DOHH2 (cell line): Measurements from ENCODE around the gene CORO2B.

Experiments used
- CTCF ChIP-seq: fragments of 200-600 bp; sonication (generic); IDR thresholded peaks from one replicate; pipeline ENCODE4 v1.5.1; 2014; ENCODE audit warnings: antibody characterized with exemption, mild to moderate bottlenecking, low read depth, low read length; ENCODE audit not compliant: poor library complexity, severe bottlenecking
- EZH2phosphoT487 ChIP-seq: fragments of 200-600 bp; sonication (generic); IDR thresholded peaks from 2 replicates; pipeline ENCODE4 v1.6.1; 2017; ENCODE audit warnings: borderline replicate concordance, mild to moderate bottlenecking, antibody characterized with exemption, low read length, moderate library complexity, mixed read lengths

- peak; percentile 96 for TF ChIP-seq CTCF
- TF ChIP-seq EZH2phosphoT487, result no peak
Observed at GRCh38 chr15:68650901-68651709, 72.3 kb downstream of the CORO2B start.
